Measurements from ENCODE around the gene COL2A1. TPM values are rescaled to one million over a fixed set of nuclear protein-coding genes. Genes with fewer than 3 reads are reported as not detected.

The COL2A1 gene
- total RNA-seq, 2 experiments from 2014 or later, result 0.04 TPM; not detected in 1

GRCh38 chr12:47981496-47982260 lies 22.6 kb downstream of the COL2A1 start:
- no peak overlapping the region for H3K27ac Mint-ChIP-seq
- no peak overlapping the region for H3K4me3 Mint-ChIP-seq
- DNase-seq, result no peak
- H3K9me3 Mint-ChIP-seq, result no peaks in the 10 kb centered on the region
- peaks cover 8% of the 10 kb centered on the region for H3K27me3 Mint-ChIP-seq
- H3K4me1 Mint-ChIP-seq, result no peaks in the 10 kb centered on the region
- no peaks in the 10 kb centered on the region for H3K36me3 Mint-ChIP-seq

DNA sequence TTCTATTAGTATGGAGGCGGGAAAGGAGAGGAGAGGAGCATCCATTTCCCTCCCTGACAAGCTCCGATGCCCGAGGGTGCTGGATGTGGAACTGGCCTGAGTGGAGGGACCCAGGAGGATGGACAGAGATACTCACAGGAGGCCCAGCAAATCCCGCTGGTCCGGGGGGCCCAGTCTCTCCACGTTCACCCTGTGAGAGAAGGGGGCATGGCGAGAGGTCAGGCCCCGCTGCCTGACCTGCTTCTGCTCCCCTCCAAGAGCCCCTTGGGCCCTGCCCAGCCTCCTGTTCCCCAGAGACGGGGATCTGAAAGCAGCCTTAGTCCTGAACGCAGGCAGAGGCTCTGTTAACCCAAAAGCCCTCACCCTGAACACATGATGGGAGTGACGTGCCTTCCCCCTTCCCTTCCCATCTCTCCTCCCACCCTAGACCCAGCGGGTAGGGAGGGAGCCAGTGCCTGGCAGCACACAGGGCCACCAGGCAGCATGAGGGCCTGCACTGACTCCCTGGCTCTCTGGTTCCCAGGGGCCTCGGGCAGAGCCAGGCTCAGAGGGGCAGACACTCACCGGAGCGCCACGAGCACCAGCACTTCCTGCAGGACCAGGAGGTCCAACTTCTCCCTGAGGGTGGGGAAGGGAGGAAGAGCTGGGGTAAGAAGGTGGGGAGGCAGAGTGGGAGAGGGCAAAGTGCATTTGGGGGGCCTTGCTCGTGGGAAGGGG lies 23.3 kb downstream of the COL2A1 start:
- Mint-ChIP-seq H3K27ac (no peak overlapping the region), H3K4me3 (no peak overlapping the region), H3K27me3 (peaks cover 4% of the 10 kb centered on the region)

DNA sequence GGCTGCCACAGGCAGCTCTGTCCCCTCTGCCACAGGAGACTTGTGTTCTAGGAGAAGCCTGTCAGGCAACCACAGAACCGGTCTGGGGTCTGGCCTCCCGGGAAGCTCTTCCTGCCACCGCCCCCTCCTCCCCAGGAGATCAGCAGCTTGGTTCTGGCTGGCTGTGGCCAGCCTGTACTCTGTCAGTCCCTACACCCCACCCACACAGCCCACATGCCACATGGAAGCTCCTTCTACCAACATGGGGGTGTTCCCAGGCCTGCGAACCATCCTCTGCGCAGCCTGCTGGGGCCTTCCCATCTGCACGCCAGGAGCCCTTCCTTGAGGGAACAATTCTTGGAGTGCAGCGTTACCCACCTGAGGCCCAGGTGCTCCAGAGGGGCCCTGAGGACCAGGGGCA lies 24.1 kb downstream of the COL2A1 start:
- no peak overlapping the region for H3K4me3 Mint-ChIP-seq
- peaks cover 4% of the 10 kb centered on the region for H3K27me3 Mint-ChIP-seq
- H3K4me1 Mint-ChIP-seq, result no peaks in the 10 kb centered on the region

More for the DNA sequence above, 23.3 kb downstream of the COL2A1 start:
- no peaks in the 10 kb centered on the region for H3K36me3 Mint-ChIP-seq
- no peaks in the 10 kb centered on the region for H3K9me3 Mint-ChIP-seq
- DNase-seq, result no peak
- no peaks in the 10 kb centered on the region for H3K4me1 Mint-ChIP-seq

GRCh38 chr12:47979686-47980085 lies 24.6 kb downstream of the COL2A1 start:
- Mint-ChIP-seq H3K27ac (no peak overlapping the region), H3K4me3 (no peak overlapping the region), H3K4me1 (no peaks in the 10 kb centered on the region), H3K36me3 (no peaks in the 10 kb centered on the region), H3K9me3 (no peaks in the 10 kb centered on the region), H3K27me3 (peaks cover 4% of the 10 kb centered on the region)
- DNase-seq, result no peak

More for the DNA sequence above, 24.1 kb downstream of the COL2A1 start:
- Mint-ChIP-seq H3K27ac (no peak overlapping the region), H3K36me3 (no peaks in the 10 kb centered on the region), H3K9me3 (no peaks in the 10 kb centered on the region)
- DNase-seq, result no peak

DNA sequence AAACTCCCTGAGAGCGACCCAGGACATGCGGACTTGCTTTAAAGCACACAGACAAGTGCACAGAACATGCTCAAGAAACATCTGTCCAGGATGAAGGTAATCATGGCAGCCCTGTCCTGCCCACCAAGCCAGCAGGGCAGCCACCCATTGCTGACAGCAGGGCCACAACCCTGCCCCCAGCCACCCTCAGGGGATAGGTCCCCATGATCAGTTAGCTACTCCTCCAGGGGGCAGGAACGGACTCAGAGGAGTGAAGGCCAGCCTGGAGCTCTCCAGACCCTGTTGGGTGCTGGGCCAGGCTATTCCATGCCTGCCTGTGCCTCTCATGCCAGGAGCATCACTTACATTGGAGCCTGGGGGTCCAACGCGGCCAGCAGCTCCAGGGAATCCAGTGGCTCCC lies 25.1 kb downstream of the COL2A1 start:
- Mint-ChIP-seq H3K36me3 (no peaks in the 10 kb centered on the region), H3K9me3 (no peaks in the 10 kb centered on the region), H3K27me3 (peaks cover 2% of the 10 kb centered on the region), H3K27ac (no peak overlapping the region), H3K4me1 (no peaks in the 10 kb centered on the region), H3K4me3 (no peak overlapping the region)
- DNase-seq, result no peak

DNA sequence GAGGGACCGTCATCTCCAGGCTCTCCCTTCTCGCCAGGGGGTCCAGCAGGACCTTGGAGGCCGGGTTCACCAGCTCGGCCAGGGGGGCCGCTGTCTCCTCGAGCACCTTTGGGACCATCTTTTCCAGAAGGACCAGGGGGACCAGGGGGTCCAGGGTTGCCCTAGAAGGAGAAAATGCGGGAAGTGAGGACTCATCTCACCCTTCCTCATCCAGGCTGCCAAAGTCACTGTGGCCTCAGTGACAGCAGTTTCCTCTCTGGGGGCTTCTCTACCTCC lies 25.7 kb downstream of the COL2A1 start:
- Mint-ChIP-seq H3K4me3 (no peak overlapping the region), H3K27ac (no peak overlapping the region), H3K27me3 (no peaks in the 10 kb centered on the region), H3K4me1 (no peaks in the 10 kb centered on the region), H3K36me3 (no peaks in the 10 kb centered on the region), H3K9me3 (no peaks in the 10 kb centered on the region)
- DNase-seq, result no peak

- Mint-ChIP-seq H3K27me3 (no peaks in the 10 kb centered on the region), H3K4me3 (no peak overlapping the region), H3K36me3 (no peaks in the 10 kb centered on the region), H3K27ac (no peak overlapping the region), H3K9me3 (no peaks in the 10 kb centered on the region), H3K4me1 (no peaks in the 10 kb centered on the region)
- no peak for DNase-seq
Measured at GRCh38 chr12:47977772-47978597, 26.3 kb downstream of the COL2A1 start.

- H3K27ac Mint-ChIP-seq, result no peak overlapping the region
- no peaks in the 10 kb centered on the region for H3K9me3 Mint-ChIP-seq
- no peaks in the 10 kb centered on the region for H3K4me1 Mint-ChIP-seq
- no peak for DNase-seq
- no peaks in the 10 kb centered on the region for H3K36me3 Mint-ChIP-seq
- H3K27me3 Mint-ChIP-seq, result no peaks in the 10 kb centered on the region
- H3K4me3 Mint-ChIP-seq, result no peak overlapping the region
Measured at GRCh38 chr12:47977046-47977771, 27.1 kb downstream of the COL2A1 start.

GRCh38 chr12:47975816-47976215 lies 28.5 kb downstream of the COL2A1 start:
- no peaks in the 10 kb centered on the region for H3K36me3 Mint-ChIP-seq
- no peak overlapping the region for H3K4me3 Mint-ChIP-seq
- no peaks in the 10 kb centered on the region for H3K27me3 Mint-ChIP-seq
- no peaks in the 10 kb centered on the region for H3K9me3 Mint-ChIP-seq
- no peak overlapping the region for H3K27ac Mint-ChIP-seq
- DNase-seq, result no peak
- H3K4me1 Mint-ChIP-seq, result no peaks in the 10 kb centered on the region

- no peak for DNase-seq
- Mint-ChIP-seq H3K36me3 (no peaks in the 10 kb centered on the region), H3K27me3 (no peaks in the 10 kb centered on the region), H3K4me1 (no peaks in the 10 kb centered on the region), H3K9me3 (no peaks in the 10 kb centered on the region), H3K27ac (no peak overlapping the region), H3K4me3 (no peak overlapping the region)
Measured at GRCh38 chr12:47975036-47975620, 29.1 kb downstream of the COL2A1 start.

DNA sequence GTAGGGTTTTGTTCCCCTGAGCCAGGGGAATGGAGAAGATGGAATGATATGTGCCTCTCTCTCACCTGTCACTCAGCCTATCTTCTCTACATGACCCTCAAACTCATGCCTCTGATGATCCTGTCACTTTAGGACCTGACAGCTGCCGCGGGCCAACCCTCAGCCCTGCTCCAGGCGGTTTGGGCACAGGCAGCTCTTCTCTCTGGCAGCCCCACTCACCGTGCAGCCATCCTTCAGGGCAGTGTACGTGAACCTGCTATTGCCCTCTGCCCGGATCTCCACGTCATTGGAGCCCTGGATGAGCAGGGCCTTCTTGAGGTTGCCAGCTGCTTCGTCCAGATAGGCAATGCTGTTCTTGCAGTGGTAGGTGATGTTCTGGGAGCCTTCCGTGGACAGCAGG lies 30.4 kb downstream of the COL2A1 start:
- H3K27ac Mint-ChIP-seq, result no peak overlapping the region

GRCh38 chr12:47972895-47973294 lies 31.4 kb downstream of the COL2A1 start:
- Mint-ChIP-seq H3K27ac (no peak overlapping the region), H3K27me3 (no peaks in the 10 kb centered on the region), H3K4me3 (no peak overlapping the region), H3K4me1 (no peaks in the 10 kb centered on the region), H3K36me3 (no peaks in the 10 kb centered on the region), H3K9me3 (no peaks in the 10 kb centered on the region)
- no peak for DNase-seq

More for the DNA sequence above, 30.4 kb downstream of the COL2A1 start:
- H3K27me3 Mint-ChIP-seq, result no peaks in the 10 kb centered on the region
- no peak overlapping the region for H3K4me3 Mint-ChIP-seq
- no peak for DNase-seq
- H3K4me1 Mint-ChIP-seq, result no peaks in the 10 kb centered on the region
- no peaks in the 10 kb centered on the region for H3K36me3 Mint-ChIP-seq
- no peaks in the 10 kb centered on the region for H3K9me3 Mint-ChIP-seq

DNA sequence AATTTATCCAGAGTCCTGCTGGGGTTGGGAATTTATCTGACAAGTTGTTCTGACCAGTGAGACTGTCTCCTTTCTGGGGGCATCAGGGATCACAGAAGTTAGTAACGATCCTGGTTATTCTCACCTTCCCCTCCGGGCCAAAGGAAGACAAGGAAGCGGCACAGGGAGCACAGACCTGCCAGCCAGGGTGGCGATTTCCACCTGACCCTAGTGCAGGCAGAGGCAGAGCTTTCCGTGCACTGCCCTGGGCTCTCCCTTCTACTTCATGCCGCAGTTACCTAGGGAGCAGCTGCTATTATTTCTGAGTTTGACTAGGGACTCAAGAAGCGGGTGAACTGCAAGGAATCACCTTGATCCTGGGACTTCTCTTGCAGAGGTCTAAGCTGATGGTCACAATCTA lies 33.4 kb downstream of the COL2A1 start:
- Mint-ChIP-seq H3K36me3 (peaks cover 15% of the 10 kb centered on the region), H3K4me1 (peaks cover 7% of the 10 kb centered on the region), H3K9me3 (no peaks in the 10 kb centered on the region), H3K4me3 (no peak overlapping the region), H3K27me3 (no peaks in the 10 kb centered on the region), H3K27ac (no peak overlapping the region)
- DNase-seq, result no peak

DNA sequence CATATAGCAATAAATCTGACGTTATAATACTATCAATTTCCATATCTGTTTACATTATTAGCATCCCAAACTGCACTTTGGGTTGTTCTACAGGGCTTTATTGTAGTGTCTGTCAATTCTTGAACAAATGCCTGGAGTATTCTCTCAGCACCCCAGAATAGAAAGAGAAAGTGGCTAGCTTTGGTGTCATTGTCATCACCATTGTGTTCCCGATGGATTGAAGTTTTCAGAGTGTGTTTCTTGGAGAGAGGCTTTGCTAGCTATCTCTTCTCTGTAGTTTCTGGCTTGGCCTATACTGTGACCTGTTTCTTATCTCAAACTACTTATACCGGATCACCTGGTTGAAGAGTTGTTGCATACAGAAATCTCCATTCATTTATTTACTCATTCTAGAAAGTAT lies 34.4 kb downstream of the COL2A1 start:
- Mint-ChIP-seq H3K4me1 (peaks cover 14% of the 10 kb centered on the region), H3K9me3 (no peaks in the 10 kb centered on the region), H3K27me3 (no peaks in the 10 kb centered on the region), H3K27ac (no peak overlapping the region), H3K36me3 (peaks cover 24% of the 10 kb centered on the region), H3K4me3 (no peak overlapping the region)
- no peak for DNase-seq

All from activated naive CD8-positive, alpha-beta T cell treated with anti-CD3 and anti-CD28 coated beads for 36 hours (primary cell).